GM21447 (cell line): Measurements from ENCODE around the gene THBD.
"Not testable (repeated sequence)": the region's sequence is repeated elsewhere in the genome, so short reads cannot be mapped to it uniquely, and the experiment has no call there.

ENCODE experiments used
- ATAC-seq: cut with Tn5 transposase; IDR thresholded peaks from one replicate; pipeline ENCODE4 v1.9.1; 2021; ENCODE audit not compliant: unreplicated experiment

THBD gene

GRCh38 chr20:23037017-23037481, 12.4 kb downstream of the THBD start:
- no peak for ATAC-seq

- ATAC-seq = no peak
These were observed 13.1 kb downstream of the THBD start for GRCh38 chr20:23036371-23036770.

GRCh38 chr20:23035731-23036130, 13.7 kb downstream of the THBD start:
- no peak for ATAC-seq

- ATAC-seq = no peak
These were observed 14.5 kb downstream of the THBD start, which contains the start of gene SSTR4 for GRCh38 chr20:23034721-23035671. SSTR4 (plus strand) TSS chr20:23035312; CDS start chr20:23035484, 172 bp downstream.

DNA sequence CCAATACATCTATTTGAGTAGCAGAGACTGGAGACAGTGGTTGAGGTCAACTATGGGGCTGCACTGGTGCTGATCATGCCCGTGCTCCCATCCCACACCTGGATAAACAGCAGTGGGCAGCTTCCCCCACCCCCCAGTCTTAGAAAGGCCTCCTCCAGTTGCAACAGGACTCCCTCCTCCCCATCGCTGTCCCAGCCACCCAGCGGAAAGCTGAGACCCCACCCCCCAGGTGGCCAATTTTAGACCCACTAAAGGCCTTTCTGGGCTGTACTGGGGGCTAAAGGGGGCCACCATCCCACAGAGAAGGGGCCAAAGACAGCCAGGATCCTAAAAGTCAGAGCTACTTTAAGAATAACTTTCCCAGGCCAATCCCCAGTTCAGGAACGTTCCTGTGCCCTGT, 15.6 kb downstream of the THBD start:
- ATAC-seq = no peak

GRCh38 chr20:23032750-23033078, 16.8 kb downstream of the THBD start:
- ATAC-seq = no peak

GRCh38 chr20:23032056-23032749, 17.3 kb downstream of the THBD start:
- ATAC-seq = no peak

DNA sequence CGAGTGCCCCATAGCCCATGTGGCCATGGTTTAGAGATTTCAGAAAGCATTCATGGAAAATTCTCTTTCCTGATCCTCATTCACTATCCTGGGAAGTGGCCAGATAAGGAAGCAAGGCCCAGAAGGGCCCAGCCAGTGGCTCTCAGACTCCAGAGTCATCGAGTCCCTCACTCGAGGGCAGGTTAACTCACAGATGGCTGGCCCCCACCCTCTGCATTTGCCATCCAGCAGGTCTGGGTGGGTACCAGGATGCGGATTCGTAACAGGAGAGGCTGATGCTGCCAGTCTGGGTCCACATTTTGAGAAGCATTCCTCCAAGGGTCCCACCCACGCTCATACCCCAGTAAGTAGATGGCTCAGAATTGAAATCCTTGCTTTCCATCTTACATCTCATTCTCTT, 18.1 kb downstream of the THBD start:
- no peak for ATAC-seq

GRCh38 chr20:23029324-23029723, 20.1 kb downstream of the THBD start:
- no peak for ATAC-seq

GRCh38 chr20:23028392-23028791, 21.1 kb downstream of the THBD start:
- no peak for ATAC-seq

- no peak for ATAC-seq
These were observed 21.8 kb downstream of the THBD start for GRCh38 chr20:23027721-23028120.

DNA sequence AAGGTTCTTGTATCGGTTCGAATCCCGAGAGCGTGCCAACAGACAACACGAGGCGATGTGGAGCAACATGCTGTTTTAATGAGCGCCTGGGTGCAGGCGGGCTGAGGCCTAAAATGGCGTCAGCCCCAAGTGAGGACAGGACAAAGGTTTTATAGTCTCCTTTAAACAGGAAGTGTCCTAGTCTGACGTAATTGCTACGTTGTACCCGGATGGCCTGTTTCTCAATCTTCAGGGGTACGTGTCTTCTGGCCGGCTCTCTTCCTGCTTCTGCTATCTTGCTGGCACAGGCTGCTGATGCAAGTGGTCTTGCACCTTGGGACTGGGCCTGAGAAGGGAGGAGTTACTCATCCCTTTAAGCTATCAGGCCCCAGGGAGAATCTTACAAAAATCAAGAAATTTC, 24.0 kb downstream of the THBD start:
- not testable (repeated sequence) for ATAC-seq

GRCh38 chr20:23024701-23025100, 24.8 kb downstream of the THBD start:
- no peak for ATAC-seq

GRCh38 chr20:23023621-23024177, 25.8 kb downstream of the THBD start:
- ATAC-seq = no peak

GRCh38 chr20:23022849-23023248, 26.6 kb downstream of the THBD start:
- no peak for ATAC-seq

DNA sequence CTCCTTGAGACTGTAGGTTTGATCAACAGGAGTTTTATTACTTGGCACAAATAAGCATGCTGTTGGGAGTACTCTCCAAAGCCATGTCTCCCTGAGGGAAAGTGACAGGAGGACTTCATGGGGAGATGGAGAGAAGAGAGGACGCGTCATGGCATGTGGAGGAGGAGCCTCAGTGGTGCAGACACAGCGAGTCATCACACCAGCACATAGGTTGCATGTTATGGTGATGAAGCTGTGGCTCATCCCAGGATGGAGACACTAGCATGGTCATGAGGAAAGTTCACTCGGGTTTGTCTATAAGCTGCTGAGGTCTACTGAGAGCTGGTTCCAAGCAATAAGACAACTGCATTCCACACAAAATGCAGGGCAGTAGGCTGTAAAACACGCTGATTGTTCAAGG, 27.5 kb downstream of the THBD start:
- no peak for ATAC-seq

GRCh38 chr20:23021541-23021940, 27.9 kb downstream of the THBD start:
- ATAC-seq = no peak

DNA sequence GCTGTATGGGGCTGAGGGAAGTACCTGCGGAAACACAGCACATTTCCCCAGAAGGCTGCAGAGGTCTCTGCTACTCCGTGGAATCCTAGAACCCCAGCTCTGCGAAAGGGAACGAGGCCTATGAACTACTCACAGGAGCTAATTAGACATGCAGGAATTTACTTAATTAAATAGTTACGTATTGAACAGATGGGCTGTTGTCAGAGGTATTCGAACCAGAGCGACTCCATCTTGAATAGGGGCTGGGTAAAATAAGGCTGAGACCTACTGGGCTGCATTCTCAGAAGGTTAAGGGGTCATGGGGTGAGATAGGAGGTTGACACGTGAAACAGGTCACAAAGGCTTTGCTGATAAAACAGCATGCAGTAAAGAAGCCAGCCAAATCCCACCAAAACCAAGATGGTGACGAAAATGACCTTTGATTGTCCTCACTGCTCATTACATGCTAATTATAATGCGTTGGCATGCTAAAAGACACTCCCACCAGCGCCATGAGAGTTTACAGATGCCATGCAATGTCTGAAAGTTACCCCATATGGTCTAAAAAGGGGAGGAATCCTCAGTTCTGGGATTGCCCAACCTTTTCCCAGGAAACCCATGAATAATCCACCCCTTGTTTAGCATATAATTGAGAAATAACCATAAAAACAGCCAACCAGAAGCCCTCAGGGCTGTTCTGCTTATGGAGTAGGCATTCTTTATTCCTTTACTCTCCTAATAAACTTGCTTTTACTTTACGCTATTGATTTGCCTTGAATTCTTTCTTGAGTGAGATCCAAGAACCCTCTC, 29.0 kb downstream of the THBD start:
- no peak for ATAC-seq

GRCh38 chr20:23019403-23019802, 30.1 kb downstream of the THBD start:
- no peak for ATAC-seq

DNA sequence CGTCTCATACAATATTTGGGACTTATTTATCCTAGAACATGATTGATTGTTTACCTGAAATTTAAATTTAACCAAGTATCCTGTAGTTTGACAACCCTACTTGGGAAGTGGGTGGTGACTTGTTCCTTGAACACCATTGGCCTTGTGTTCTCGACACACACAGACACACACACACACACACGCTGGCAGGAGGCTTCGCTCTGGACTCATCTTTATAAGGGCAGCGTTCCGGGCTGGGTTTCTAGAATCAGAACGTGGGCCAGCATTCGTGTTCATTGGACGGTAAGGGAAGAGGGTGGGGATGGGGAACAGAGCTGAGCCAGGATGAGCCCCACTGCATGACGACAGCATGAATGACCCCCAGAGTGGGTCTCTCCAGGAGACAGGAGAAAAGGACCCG, 30.5 kb downstream of the THBD start:
- ATAC-seq = no peak

GRCh38 chr20:23018432-23018831, 31.0 kb downstream of the THBD start:
- no peak for ATAC-seq
